GM23338 (cell line): Measurements from ENCODE around the gene RBFOX1. TPM values are rescaled to one million over a fixed set of nuclear protein-coding genes. Genes with fewer than 3 reads are reported as not detected.

ENCODE experiments used
- ATAC-seq: fragments of 200-7000 bp; cut with Tn5 transposase; 3 replicates; pipeline ENCODE4 v1.9.1; 2020
- DNase-seq: peaks from one replicate; pipeline ENCODE4 v3.0.0-alpha.2; 2015; ENCODE audit warnings: low spot score
- H2AFZ ChIP-seq: fragments of 200-600 bp; sonication (generic); 2 replicates; pipeline ENCODE4 v1.8.0; 2016; ENCODE audit warnings: antibody characterized with exemption, mild to moderate bottlenecking, moderate library complexity
- H3F3A ChIP-seq: fragments of 200-600 bp; sonication (generic); replicated peaks from 2 replicates; pipeline ENCODE4 v1.8.0; 2017; ENCODE audit warnings: antibody characterized with exemption, mixed run types, low read depth
- H3K27ac ChIP-seq: fragments of 200-600 bp; sonication (generic); 2 replicates; pipeline ENCODE4 v1.6.1; 2016; ENCODE audit warnings: low read depth
- H3K27me3 ChIP-seq: fragments of 200-600 bp; sonication (generic); 2 replicates; pipeline ENCODE4 v1.8.0; 2016; ENCODE audit warnings: mild to moderate bottlenecking, mixed run types, moderate library complexity; ENCODE audit not compliant: insufficient read depth
- H3K36me3 ChIP-seq: fragments of 200-600 bp; sonication (generic); 2 replicates; pipeline ENCODE4 v1.8.0; 2016; ENCODE audit warnings: mild to moderate bottlenecking; ENCODE audit not compliant: insufficient read depth
- H3K4me1 ChIP-seq: fragments of 200-600 bp; sonication (generic); 2 replicates; pipeline ENCODE4 v1.8.0; 2016; ENCODE audit warnings: mild to moderate bottlenecking, moderate library complexity; ENCODE audit not compliant: insufficient read depth
- H3K4me2 ChIP-seq: fragments of 200-600 bp; sonication (generic); 2 replicates; pipeline ENCODE4 v1.7.1; 2017; ENCODE audit warnings: mixed run types
- H3K4me3 ChIP-seq: fragments of 200-600 bp; sonication (generic); 2 replicates; pipeline ENCODE4 v1.6.1; 2016; ENCODE audit warnings: mixed run types
- H3K79me2 ChIP-seq: fragments of 200-600 bp; sonication (generic); replicated peaks from 2 replicates; pipeline ENCODE4 v1.8.0; 2017; ENCODE audit warnings: mild to moderate bottlenecking; ENCODE audit not compliant: insufficient read depth
- H3K9me2 ChIP-seq: fragments of 200-600 bp; sonication (generic); 2 replicates; pipeline ENCODE4 v1.8.0; 2017; ENCODE audit not compliant: insufficient read depth
- H4K20me1 ChIP-seq: fragments of 200-600 bp; sonication (generic); replicated peaks from 2 replicates; pipeline ENCODE4 v1.8.0; 2017; ENCODE audit warnings: mild to moderate bottlenecking; ENCODE audit not compliant: insufficient read depth
- H3K27ac Mint-ChIP-seq: 2 replicates; pipeline ENCODE4 v1.8.0; 2020; ENCODE audit warnings: inconsistent platforms, mild to moderate bottlenecking, moderate library complexity, mixed read lengths
- H3K27me3 Mint-ChIP-seq: 3 replicates; pipeline ENCODE4 v1.8.0; 2022; ENCODE audit warnings: low read depth, mild to moderate bottlenecking, moderate library complexity, mixed read lengths, inconsistent platforms; ENCODE audit not compliant: insufficient read depth, poor library complexity
- H3K36me3 Mint-ChIP-seq: 3 replicates; pipeline ENCODE4 v1.8.0; 2021; ENCODE audit warnings: low read depth, mild to moderate bottlenecking, inconsistent platforms, moderate library complexity, mixed read lengths
- H3K4me1 Mint-ChIP-seq: 3 replicates; pipeline ENCODE4 v1.8.0; 2020; ENCODE audit warnings: mild to moderate bottlenecking, inconsistent platforms, mixed read lengths
- H3K4me3 Mint-ChIP-seq: 3 replicates; pipeline ENCODE4 v1.8.0; 2021; ENCODE audit warnings: moderate library complexity, mild to moderate bottlenecking, inconsistent platforms, mixed read lengths
- H3K9me3 Mint-ChIP-seq: 3 replicates; pipeline ENCODE4 v1.8.0; 2020; ENCODE audit warnings: moderate library complexity, mild to moderate bottlenecking, inconsistent platforms, mixed read lengths
- CREB1 ChIP-seq: fragments of 250-450 bp; sonication (Bioruptor Pico); IDR thresholded peaks from 2 replicates; pipeline ENCODE4 v1.5.0; 2020; ENCODE audit warnings: low read depth, mild to moderate bottlenecking, moderate library complexity
- CTCF ChIP-seq, 2 experiments: fragments of 200-600 bp in 1 of 2; sonication (generic) in 1 of 2; conservative IDR thresholded peaks; 2 replicates each; pipeline versions ENCODE4 v1.5.1 to v1.6.1; 2016 to 2017; ENCODE audit warnings: antibody characterized with exemption in 2 of 2, low read depth in 2 of 2, mild to moderate bottlenecking in 2 of 2, moderate library complexity in 1 of 2
- EZH2 ChIP-seq: fragments of 200-600 bp; sonication (generic); IDR thresholded peaks from one replicate; pipeline ENCODE4 v1.8.0; 2017; ENCODE audit warnings: antibody characterized with exemption, mild to moderate bottlenecking, low read depth; ENCODE audit not compliant: unreplicated experiment
- EZH2phosphoT487 ChIP-seq: fragments of 200-600 bp; sonication (generic); IDR thresholded peaks from one replicate; pipeline ENCODE4 v1.8.1; 2018; ENCODE audit warnings: antibody characterized with exemption; ENCODE audit not compliant: unreplicated experiment
- JUNB ChIP-seq: IDR thresholded peaks from one replicate; pipeline ENCODE4 v1.6.1; 2016; ENCODE audit warnings: antibody characterized with exemption; ENCODE audit not compliant: unreplicated experiment
- NANOG ChIP-seq: IDR thresholded peaks from 2 replicates; pipeline ENCODE4 v1.6.1; 2016; ENCODE audit warnings: antibody characterized with exemption, borderline replicate concordance
- POLR2AphosphoS5 ChIP-seq: IDR thresholded peaks from 2 replicates; pipeline ENCODE4 v1.6.1; 2016; ENCODE audit warnings: antibody characterized with exemption, low read depth
- REST ChIP-seq: IDR thresholded peaks from one replicate; pipeline ENCODE4 v1.6.1; 2018; ENCODE audit warnings: antibody characterized with exemption; ENCODE audit not compliant: unreplicated experiment
- STAT1 ChIP-seq: IDR thresholded peaks from one replicate; pipeline ENCODE4 v1.6.1; 2016; ENCODE audit warnings: antibody characterized with exemption; ENCODE audit not compliant: unreplicated experiment
- ZNF114 ChIP-seq: fragments of 250-450 bp; sonication (Bioruptor Pico); IDR thresholded peaks from 2 replicates; pipeline ENCODE4 v1.5.0; 2020; ENCODE audit warnings: mild to moderate bottlenecking, moderate library complexity
- ZNF331 ChIP-seq: fragments of 250-450 bp; sonication (Bioruptor Pico); IDR thresholded peaks from 2 replicates; pipeline ENCODE4 v1.5.0; 2020; ENCODE audit warnings: low read depth, mild to moderate bottlenecking, moderate library complexity
- ZNF462 ChIP-seq: fragments of 250-450 bp; sonication (Bioruptor Pico); IDR thresholded peaks from 2 replicates; pipeline ENCODE4 v1.5.0; 2020; ENCODE audit warnings: mild to moderate bottlenecking, moderate library complexity
- polyA plus RNA-seq: library from polyadenylated mRNA; unstranded; fragments of >200 nt; fragmentation: Nextera tagmentation; extraction: Ambion mirVana; gene quantifications from 2 replicates; pipeline ENCODE4 v1.2.1, GENCODE V29; 2016
- total RNA-seq: library from RNA; depleted of rRNA; stranded (reverse); fragments of >200 nt; shearing (Covaris generic); gene quantifications from 2 replicates; pipeline ENCODE4 v1.2.3, GENCODE V29; 2014
- TF ChIP-seq, protein P1 (sequence below): IDR thresholded peaks from 2 replicates; pipeline ENCODE4 v1.6.1; 2016; ENCODE audit warnings: antibody characterized with exemption

RBFOX1 gene
- total and polyA plus RNA-seq, 2 experiments from 2014 or later = 2.5 to 3.6 TPM

GRCh38 chr16:7675628-7676027 lies 343.0 kb downstream of the RBFOX1 start:
- no peak for DNase-seq
- no peak overlapping the region for H3K4me3 Mint-ChIP-seq
- H3K27ac Mint-ChIP-seq = no peak overlapping the region
- H4K20me1 ChIP-seq = no peaks in the 10 kb centered on the region
- H3K4me2 ChIP-seq = no peak overlapping the region
- no peak overlapping the region for H2AFZ ChIP-seq
- H3K27me3 ChIP-seq = no peaks in the 10 kb centered on the region
- H3K9me2 ChIP-seq = no peaks in the 10 kb centered on the region
- peaks cover 4% of the 10 kb centered on the region for H3K27me3 Mint-ChIP-seq
- H3K4me3 ChIP-seq = no peak overlapping the region
- H3K9me3 Mint-ChIP-seq = no peaks in the 10 kb centered on the region
- no peaks in the 10 kb centered on the region for H3K79me2 ChIP-seq
- H3K36me3 ChIP-seq = no peaks in the 10 kb centered on the region
- H3K4me1 ChIP-seq = no peaks in the 10 kb centered on the region
- H3F3A ChIP-seq = no peaks in the 10 kb centered on the region
- ATAC-seq = no peak
- peaks cover 16% of the 10 kb centered on the region; the same call in 2 of the 3 replicates for H3K4me1 Mint-ChIP-seq
- TF ChIP-seq EZH2 (no peak), ZNF331 (CRISPR knock-in tag) (no peak), ZNF114 (CRISPR knock-in tag) (no peak), CREB1 (CRISPR knock-in tag) (no peak), EZH2phosphoT487 (no peak), STAT1 (no peak), ZNF462 (CRISPR knock-in tag) (no peak), CTCF (conservative IDR thresholded peaks at IDR 0.05; ENCODE audit: low read depth in 2 of 2) (no peak), REST (no peak), JUNB (no peak), POLR2AphosphoS5 (no peak), NANOG (no peak)
- TF ChIP-seq, protein P1, sequence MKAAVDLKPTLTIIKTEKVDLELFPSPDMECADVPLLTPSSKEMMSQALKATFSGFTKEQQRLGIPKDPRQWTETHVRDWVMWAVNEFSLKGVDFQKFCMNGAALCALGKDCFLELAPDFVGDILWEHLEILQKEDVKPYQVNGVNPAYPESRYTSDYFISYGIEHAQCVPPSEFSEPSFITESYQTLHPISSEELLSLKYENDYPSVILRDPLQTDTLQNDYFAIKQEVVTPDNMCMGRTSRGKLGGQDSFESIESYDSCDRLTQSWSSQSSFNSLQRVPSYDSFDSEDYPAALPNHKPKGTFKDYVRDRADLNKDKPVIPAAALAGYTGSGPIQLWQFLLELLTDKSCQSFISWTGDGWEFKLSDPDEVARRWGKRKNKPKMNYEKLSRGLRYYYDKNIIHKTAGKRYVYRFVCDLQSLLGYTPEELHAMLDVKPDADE = no peak
- no peak overlapping the region for H3K27ac ChIP-seq
- H3K36me3 Mint-ChIP-seq = no peaks in the 10 kb centered on the region
